Activated naive CD8-positive, alpha-beta T cell treated with anti-CD3 and anti-CD28 coated beads for 36 hours (primary cell): ENCODE data around the gene ATPAF1. TPM values are rescaled to one million over a fixed set of nuclear protein-coding genes. Genes with fewer than 3 reads are reported as not detected.

ENCODE experiments used
- DNase-seq: peaks from one replicate; pipeline ENCODE4 v3.0.0; 2021
- H3K27ac Mint-ChIP-seq: one replicate; pipeline ENCODE4 v1.8.0; 2022; ENCODE audit warnings: mild to moderate bottlenecking, moderate library complexity, mixed read lengths
- H3K27me3 Mint-ChIP-seq: one replicate; pipeline ENCODE4 v1.8.0; 2022; ENCODE audit warnings: mild to moderate bottlenecking, mixed read lengths
- H3K36me3 Mint-ChIP-seq: one replicate; pipeline ENCODE4 v1.8.0; 2021; ENCODE audit warnings: mild to moderate bottlenecking, mixed read lengths
- H3K4me1 Mint-ChIP-seq: one replicate; pipeline ENCODE4 v1.8.0; 2021; ENCODE audit warnings: mixed read lengths
- H3K4me3 Mint-ChIP-seq: one replicate; pipeline ENCODE4 v1.8.0; 2022; ENCODE audit warnings: mild to moderate bottlenecking, moderate library complexity, mixed read lengths
- H3K9me3 Mint-ChIP-seq: one replicate; pipeline ENCODE4 v1.8.0; 2022; ENCODE audit warnings: mixed read lengths
- total RNA-seq, 2 experiments: library from RNA; stranded (reverse); gene quantifications; one replicate each; pipeline ENCODE4 v1.2.3, GENCODE V29; 2021

ATPAF1 gene
- total RNA-seq, 2 experiments from 2014 or later = 45.0 to 46.6 TPM

- H3K27ac Mint-ChIP-seq = no peak overlapping the region
- H3K36me3 Mint-ChIP-seq = peaks cover 32% of the 10 kb centered on the region
- no peaks in the 10 kb centered on the region for H3K4me1 Mint-ChIP-seq
- H3K4me3 Mint-ChIP-seq = no peak overlapping the region
- no peak for DNase-seq
- H3K9me3 Mint-ChIP-seq = peaks cover 4% of the 10 kb centered on the region
- no peaks in the 10 kb centered on the region for H3K27me3 Mint-ChIP-seq
These were observed 21.8 kb downstream of the ATPAF1 start for GRCh38 chr1:46646331-46646730.

GRCh38 chr1:46645815-46646214, 22.3 kb downstream of the ATPAF1 start:
- H3K4me3 Mint-ChIP-seq = no peak overlapping the region
- H3K27me3 Mint-ChIP-seq = no peaks in the 10 kb centered on the region
- no peak overlapping the region for H3K27ac Mint-ChIP-seq
- no peaks in the 10 kb centered on the region for H3K4me1 Mint-ChIP-seq
- no peak for DNase-seq
- H3K36me3 Mint-ChIP-seq = peaks cover 32% of the 10 kb centered on the region
- peaks cover 4% of the 10 kb centered on the region for H3K9me3 Mint-ChIP-seq

GRCh38 chr1:46643368-46643775, 24.8 kb downstream of the ATPAF1 start:
- no peaks in the 10 kb centered on the region for H3K4me1 Mint-ChIP-seq
- no peaks in the 10 kb centered on the region for H3K9me3 Mint-ChIP-seq
- no peaks in the 10 kb centered on the region for H3K27me3 Mint-ChIP-seq
- no peak for DNase-seq
- H3K4me3 Mint-ChIP-seq = no peak overlapping the region
- H3K36me3 Mint-ChIP-seq = peaks cover 14% of the 10 kb centered on the region
- H3K27ac Mint-ChIP-seq = no peak overlapping the region

- Mint-ChIP-seq H3K4me1 (no peaks in the 10 kb centered on the region), H3K27me3 (no peaks in the 10 kb centered on the region), H3K36me3 (peaks cover 10% of the 10 kb centered on the region), H3K27ac (no peak overlapping the region), H3K4me3 (no peak overlapping the region), H3K9me3 (no peaks in the 10 kb centered on the region)
- no peak for DNase-seq
These were observed 26.0 kb downstream of the ATPAF1 start for GRCh38 chr1:46642115-46642680.

GRCh38 chr1:46639547-46639946, 28.6 kb downstream of the ATPAF1 start:
- H3K9me3 Mint-ChIP-seq = no peaks in the 10 kb centered on the region
- H3K4me1 Mint-ChIP-seq = no peaks in the 10 kb centered on the region
- no peak overlapping the region for H3K27ac Mint-ChIP-seq
- H3K36me3 Mint-ChIP-seq = peaks cover 6% of the 10 kb centered on the region
- H3K27me3 Mint-ChIP-seq = no peaks in the 10 kb centered on the region
- no peak overlapping the region for H3K4me3 Mint-ChIP-seq
- no peak for DNase-seq

- H3K27me3 Mint-ChIP-seq = no peaks in the 10 kb centered on the region
These were observed 29.2 kb downstream of the ATPAF1 start for GRCh38 chr1:46638921-46639320.

GRCh38 chr1:46637444-46638083, 30.6 kb downstream of the ATPAF1 start:
- no peak overlapping the region for H3K4me3 Mint-ChIP-seq
- no peaks in the 10 kb centered on the region for H3K9me3 Mint-ChIP-seq
- no peaks in the 10 kb centered on the region for H3K27me3 Mint-ChIP-seq
- H3K36me3 Mint-ChIP-seq = peaks cover 8% of the 10 kb centered on the region
- H3K4me1 Mint-ChIP-seq = no peaks in the 10 kb centered on the region
- no peak overlapping the region for H3K27ac Mint-ChIP-seq
- no peak for DNase-seq

More at GRCh38 chr1:46638921-46639320, 29.2 kb downstream of the ATPAF1 start:
- Mint-ChIP-seq H3K4me3 (no peak overlapping the region), H3K9me3 (no peaks in the 10 kb centered on the region), H3K4me1 (no peaks in the 10 kb centered on the region), H3K27ac (no peak overlapping the region), H3K36me3 (peaks cover 6% of the 10 kb centered on the region)
- DNase-seq = no peak

- no peak for DNase-seq
- no peaks in the 10 kb centered on the region for H3K27me3 Mint-ChIP-seq
- H3K4me1 Mint-ChIP-seq = no peaks in the 10 kb centered on the region
- H3K4me3 Mint-ChIP-seq = no peak overlapping the region
- peaks cover 3% of the 10 kb centered on the region for H3K36me3 Mint-ChIP-seq
- no peaks in the 10 kb centered on the region for H3K9me3 Mint-ChIP-seq
- H3K27ac Mint-ChIP-seq = no peak overlapping the region
These were observed 33.0 kb downstream of the ATPAF1 start for GRCh38 chr1:46635205-46635604.

- Mint-ChIP-seq H3K4me1 (no peaks in the 10 kb centered on the region), H3K4me3 (no peak overlapping the region), H3K27me3 (no peaks in the 10 kb centered on the region), H3K36me3 (peaks cover 3% of the 10 kb centered on the region), H3K27ac (no peak overlapping the region), H3K9me3 (no peaks in the 10 kb centered on the region)
- no peak for DNase-seq
These were observed 37.4 kb downstream of the ATPAF1 start for GRCh38 chr1:46630719-46631118.

GRCh38 chr1:46623743-46624644, 44.2 kb downstream of the ATPAF1 start:
- H3K9me3 Mint-ChIP-seq = no peaks in the 10 kb centered on the region

GRCh38 chr1:46622344-46622743, 45.8 kb downstream of the ATPAF1 start:
- DNase-seq = no peak
- Mint-ChIP-seq H3K4me1 (no peaks in the 10 kb centered on the region), H3K9me3 (no peaks in the 10 kb centered on the region), H3K36me3 (no peaks in the 10 kb centered on the region), H3K4me3 (no peak overlapping the region), H3K27me3 (no peaks in the 10 kb centered on the region), H3K27ac (no peak overlapping the region)

More at GRCh38 chr1:46623743-46624644, 44.2 kb downstream of the ATPAF1 start:
- H3K4me1 Mint-ChIP-seq = no peaks in the 10 kb centered on the region
- H3K27ac Mint-ChIP-seq = no peak overlapping the region
- no peak overlapping the region for H3K4me3 Mint-ChIP-seq
- H3K27me3 Mint-ChIP-seq = no peaks in the 10 kb centered on the region
- H3K36me3 Mint-ChIP-seq = no peaks in the 10 kb centered on the region
- DNase-seq = no peak

- Mint-ChIP-seq H3K27ac (no peak overlapping the region), H3K27me3 (no peaks in the 10 kb centered on the region), H3K4me1 (no peaks in the 10 kb centered on the region), H3K4me3 (no peak overlapping the region), H3K36me3 (no peaks in the 10 kb centered on the region), H3K9me3 (no peaks in the 10 kb centered on the region)
- no peak for DNase-seq
These were observed 46.2 kb downstream of the ATPAF1 start for GRCh38 chr1:46621930-46622329.

GRCh38 chr1:46619656-46620258, 48.4 kb downstream of the ATPAF1 start:
- Mint-ChIP-seq H3K9me3 (no peaks in the 10 kb centered on the region), H3K27ac (no peak overlapping the region), H3K27me3 (no peaks in the 10 kb centered on the region), H3K36me3 (no peaks in the 10 kb centered on the region), H3K4me1 (peaks cover 15% of the 10 kb centered on the region), H3K4me3 (no peak overlapping the region)
- no peak for DNase-seq

GRCh38 chr1:46618754-46619415, 49.3 kb downstream of the ATPAF1 start:
- H3K4me3 Mint-ChIP-seq = no peak overlapping the region
- no peak for DNase-seq
- peaks cover 23% of the 10 kb centered on the region for H3K4me1 Mint-ChIP-seq
- no peak overlapping the region for H3K27ac Mint-ChIP-seq
- H3K36me3 Mint-ChIP-seq = no peaks in the 10 kb centered on the region
- no peaks in the 10 kb centered on the region for H3K9me3 Mint-ChIP-seq
- H3K27me3 Mint-ChIP-seq = no peaks in the 10 kb centered on the region

GRCh38 chr1:46617833-46618232, 50.3 kb downstream of the ATPAF1 start:
- Mint-ChIP-seq H3K9me3 (no peaks in the 10 kb centered on the region), H3K27ac (no peak overlapping the region), H3K36me3 (no peaks in the 10 kb centered on the region), H3K4me1 (peaks cover 28% of the 10 kb centered on the region), H3K27me3 (no peaks in the 10 kb centered on the region), H3K4me3 (no peak overlapping the region)
- no peak for DNase-seq
